H9 (cell line): ENCODE data around the gene PARP12. TPM values are rescaled to one million over a fixed set of nuclear protein-coding genes. Genes with fewer than 3 reads are reported as not detected.

ENCODE experiments used
- DNase-seq: peaks from one replicate; pipeline ENCODE4 v3.0.0-alpha.2; 2017
- H2AFZ ChIP-seq: one replicate; pipeline ENCODE4 v1.6.1; 2013; ENCODE audit warnings: mild to moderate bottlenecking, low read length, control low read depth, moderate library complexity
- H2AK5ac ChIP-seq: 2 replicates; pipeline ENCODE4 v1.6.1; 2013; ENCODE audit warnings: low read length, control low read depth, mixed read lengths; ENCODE audit not compliant: insufficient read length
- H2BK120ac ChIP-seq: one replicate; pipeline ENCODE4 v1.6.1; 2013; ENCODE audit warnings: low read depth, mild to moderate bottlenecking, low read length, control low read depth, inconsistent platforms; ENCODE audit not compliant: poor library complexity, severe bottlenecking
- H2BK12ac ChIP-seq: 2 replicates; pipeline ENCODE4 v1.6.1; 2013; ENCODE audit warnings: low read length, control low read depth, mixed read lengths, low read depth; ENCODE audit not compliant: insufficient read length
- H2BK15ac ChIP-seq: 2 replicates; pipeline ENCODE4 v1.6.1; 2013; ENCODE audit warnings: low read depth, low read length, control low read depth
- H2BK20ac ChIP-seq: one replicate; pipeline ENCODE4 v1.6.1; 2013; ENCODE audit warnings: low read depth, mild to moderate bottlenecking, low read length, control low read depth, inconsistent platforms; ENCODE audit not compliant: poor library complexity, severe bottlenecking
- H2BK5ac ChIP-seq: 2 replicates; pipeline ENCODE4 v1.6.1; 2013; ENCODE audit warnings: low read length, control low read depth, mixed read lengths; ENCODE audit not compliant: insufficient read length
- H3K14ac ChIP-seq: 2 replicates; pipeline ENCODE4 v1.6.1; 2013; ENCODE audit warnings: low read length, control low read depth; ENCODE audit not compliant: insufficient read depth
- H3K18ac ChIP-seq: 2 replicates; pipeline ENCODE4 v1.6.1; 2013; ENCODE audit warnings: low read depth, mild to moderate bottlenecking, mixed read lengths, low read length, control low read depth; ENCODE audit not compliant: insufficient read length
- H3K23ac ChIP-seq: 2 replicates; pipeline ENCODE4 v1.6.1; 2013; ENCODE audit warnings: low read length, control low read depth, mixed read lengths, low read depth; ENCODE audit not compliant: insufficient read length
- H3K23me2 ChIP-seq: 2 replicates; pipeline ENCODE4 v1.6.1; 2013; ENCODE audit warnings: low read depth, mild to moderate bottlenecking, mixed read lengths, low read length, control low read depth; ENCODE audit not compliant: insufficient read length, poor library complexity, severe bottlenecking
- H3K27ac ChIP-seq: 2 replicates; pipeline ENCODE4 v1.5.1; 2013; ENCODE audit warnings: low read length, control low read depth, mixed read lengths, low read depth; ENCODE audit not compliant: insufficient read length
- H3K27me3 ChIP-seq: 2 replicates; pipeline ENCODE4 v1.6.1; 2013; ENCODE audit warnings: low read length, control low read depth, inconsistent platforms; ENCODE audit not compliant: insufficient read depth
- H3K4ac ChIP-seq: 2 replicates; pipeline ENCODE4 v1.6.1; 2013; ENCODE audit warnings: low read depth, mild to moderate bottlenecking, control low read depth, inconsistent platforms, low read length, moderate library complexity
- H3K4me1 ChIP-seq: 2 replicates; pipeline ENCODE4 v1.6.1; 2013; ENCODE audit warnings: low read length, control low read depth, inconsistent platforms; ENCODE audit not compliant: insufficient read depth
- H3K4me2 ChIP-seq: 2 replicates; pipeline ENCODE4 v1.6.1; 2013; ENCODE audit warnings: low read length, control low read depth, mixed read lengths; ENCODE audit not compliant: insufficient read length, insufficient read depth
- H3K56ac ChIP-seq: 2 replicates; pipeline ENCODE4 v1.6.1; 2013; ENCODE audit warnings: low read depth, mild to moderate bottlenecking, mixed read lengths, low read length, control low read depth; ENCODE audit not compliant: insufficient read length
- H3K79me1 ChIP-seq: 2 replicates; pipeline ENCODE4 v1.6.1; 2013; ENCODE audit warnings: low read depth, mild to moderate bottlenecking, moderate library complexity, low read length, control low read depth, inconsistent platforms; ENCODE audit not compliant: insufficient read depth, poor library complexity, severe bottlenecking
- H3K79me2 ChIP-seq: 2 replicates; pipeline ENCODE4 v1.6.1; 2013; ENCODE audit warnings: low read length, control low read depth, inconsistent platforms; ENCODE audit not compliant: insufficient read depth
- H3K9ac ChIP-seq: 2 replicates; pipeline ENCODE4 v1.6.1; 2013; ENCODE audit warnings: low read length, control low read depth, mixed read lengths; ENCODE audit not compliant: insufficient read length; ENCODE audit errors: extremely low read depth
- H3K9me3 ChIP-seq: one replicate; pipeline ENCODE4 v1.6.1; 2013; ENCODE audit warnings: low read depth, low read length, inconsistent platforms; ENCODE audit not compliant: control insufficient read depth
- H3T11ph ChIP-seq: one replicate; pipeline ENCODE4 v1.6.1; 2013; ENCODE audit warnings: mild to moderate bottlenecking, low read length, control low read depth, inconsistent platforms
- H4K20me1 ChIP-seq: one replicate; pipeline ENCODE4 v1.6.1; 2013; ENCODE audit not compliant: control insufficient read depth, insufficient read length, insufficient read depth
- H4K5ac ChIP-seq: 2 replicates; pipeline ENCODE4 v1.6.1; 2013; ENCODE audit warnings: low read depth, mild to moderate bottlenecking, mixed read lengths, low read length, control low read depth; ENCODE audit not compliant: insufficient read length
- H4K8ac ChIP-seq: replicated peaks from 2 replicates; pipeline ENCODE4 v1.6.1; 2013; ENCODE audit warnings: low read length, control low read depth, mixed read lengths, low read depth; ENCODE audit not compliant: insufficient read length
- H4K91ac ChIP-seq: 2 replicates; pipeline ENCODE4 v1.6.1; 2013; ENCODE audit warnings: low read depth, mild to moderate bottlenecking, moderate library complexity, mixed read lengths, low read length, control low read depth; ENCODE audit not compliant: insufficient read length
- H3K27ac Mint-ChIP-seq, 3 experiments: 2 replicates in 2 of 3; 3 replicates in 1 of 3; pipeline ENCODE4 v1.8.0; 2020 to 2021; ENCODE audit warnings: mixed read lengths in 3 of 3, mild to moderate bottlenecking in 1 of 3, moderate library complexity in 1 of 3
- H3K27me3 Mint-ChIP-seq: 2 replicates; pipeline ENCODE4 v1.8.0; 2021; ENCODE audit warnings: low read depth, mild to moderate bottlenecking, moderate library complexity, mixed read lengths
- H3K36me3 Mint-ChIP-seq, 3 experiments: 2 replicates in 2 of 3; 3 replicates in 1 of 3; pipeline ENCODE4 v1.8.0; 2020 to 2021; ENCODE audit warnings: low read depth in 3 of 3, mixed read lengths in 3 of 3; ENCODE audit not compliant: insufficient read depth in 1 of 3
- H3K4me1 Mint-ChIP-seq, 2 experiments: 2 replicates each; pipeline ENCODE4 v1.8.0; 2020; ENCODE audit warnings: mixed read lengths in 2 of 2
- H3K4me3 Mint-ChIP-seq, 2 experiments: 2 replicates in 1 of 2; 3 replicates in 1 of 2; pipeline ENCODE4 v1.8.0; 2020 to 2021; ENCODE audit warnings: mild to moderate bottlenecking in 2 of 2, mixed read lengths in 2 of 2, moderate library complexity in 1 of 2
- H3K9me3 Mint-ChIP-seq, 2 experiments: 2 replicates in 1 of 2; 3 replicates in 1 of 2; pipeline ENCODE4 v1.8.0; 2020; ENCODE audit warnings: mild to moderate bottlenecking in 2 of 2, mixed read lengths in 2 of 2, moderate library complexity in 1 of 2
- CTCF ChIP-seq: fragments of 200-600 bp; sonication (generic); conservative IDR thresholded peaks from 3 replicates; pipeline ENCODE4 v1.8.0; 2021; ENCODE audit warnings: antibody characterized with exemption, mild to moderate bottlenecking
- WGBS: extraction: QIAGEN DNeasy Blood & Tissue Kit; methylation state at CpG from one replicate; pipeline ENCODE4 v1.1.7; 2013; ENCODE audit warnings: missing lambda C conversion rate, low lambda C conversion rate, mixed read lengths; ENCODE audit not compliant: insufficient read length; ENCODE audit errors: extremely low coverage; 5-methylcytosine and 5-hydroxymethylcytosine counted together
- total RNA-seq: library from RNA; stranded (reverse); gene quantifications from 2 replicates; pipeline ENCODE4 v1.2.1, GENCODE V29; 2021

PARP12 gene
- total RNA-seq, 1 experiment from 2014 or later: 11.8 TPM

DNA sequence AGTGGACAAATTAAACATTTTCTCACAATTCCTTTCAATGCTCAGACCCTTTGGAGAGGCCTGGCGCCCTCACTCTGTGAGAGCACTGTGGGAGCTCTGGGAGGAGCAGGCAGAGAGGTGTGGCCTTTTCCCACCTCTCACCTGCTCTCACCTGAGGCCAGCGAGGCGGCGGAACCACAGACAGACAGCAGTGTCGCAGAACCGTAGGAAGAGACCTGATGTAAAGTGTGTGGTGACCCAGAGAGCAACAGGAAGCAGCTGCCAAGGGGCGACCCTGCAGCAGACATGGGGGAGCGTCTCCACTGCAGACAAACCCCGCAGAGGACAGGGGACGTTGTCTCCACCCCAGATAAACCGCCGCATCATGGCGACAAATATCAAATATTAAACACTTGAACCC, 15.6 kb upstream of the PARP12 start:
- Histone ChIP-seq H2BK20ac (no peak overlapping the region), H3K4me1 (no peaks in the 10 kb centered on the region), H3K9ac (no peak overlapping the region), H3K14ac (no peak overlapping the region), H2BK12ac (no peak overlapping the region), H3K23me2 (no peaks in the 10 kb centered on the region), H3K4me2 (no peak overlapping the region), H3K56ac (no peak overlapping the region), H3K27ac (no peak overlapping the region), H3T11ph (no peak overlapping the region), H3K27me3 (no peaks in the 10 kb centered on the region), H2BK120ac (no peak overlapping the region), H4K5ac (no peak overlapping the region), H4K20me1 (no peaks in the 10 kb centered on the region), H3K23ac (no peak overlapping the region), H3K79me1 (no peaks in the 10 kb centered on the region), H3K4ac (no peak overlapping the region), H4K91ac (no peak overlapping the region), H4K8ac (no peak overlapping the region), H3K79me2 (no peaks in the 10 kb centered on the region), H2AK5ac (no peak overlapping the region), H3K9me3 (no peaks in the 10 kb centered on the region), H3K18ac (no peak overlapping the region), H2BK5ac (no peak overlapping the region), H2AFZ (no peak overlapping the region), H2BK15ac (no peak overlapping the region)
- Mint-ChIP-seq H3K27me3 (no peaks in the 10 kb centered on the region), H3K9me3 (no peaks in the 10 kb centered on the region), H3K36me3 (no peaks in the 10 kb centered on the region), H3K27ac (no peak overlapping the region), H3K4me3 (no peak overlapping the region), H3K4me1 (peaks cover 6 to 11% of the 10 kb centered on the region in 2 experiments; a peak in 3 of 4 replicates)
- no CpG with 5 or more reads among the region's 13 CpGs for WGBS
- DNase-seq: peak; percentile 55
- no peak for TF ChIP-seq CTCF
